D721Med (cell line): Measurements from ENCODE around the gene HSPBP1.

Source experiments
- DNase-seq: peaks from one replicate; pipeline ENCODE4 v3.0.0; 2011; ENCODE audit warnings: low spot score; ENCODE audit not compliant: insufficient read length
- FAIRE-seq: peaks from 2 replicates; lab custom pipeline; 2011; peaks lifted over from hg19 to GRCh38; lab: Jason Lieb, UNC
- CTCF ChIP-seq: IDR thresholded peaks from 2 replicates; pipeline ENCODE4 v1.5.1; 2012; ENCODE audit warnings: mild to moderate bottlenecking, control low read depth; ENCODE audit not compliant: insufficient read depth; ENCODE audit errors: missing control alignments

Gene HSPBP1

GRCh38 chr19:55231391-55232285 is 48.3 kb downstream of the HSPBP1 start:
- DNase-seq = no peak
- no peak for FAIRE-seq
- no peak for TF ChIP-seq CTCF

GRCh38 chr19:55230780-55231179 is 49.1 kb downstream of the HSPBP1 start:
- DNase-seq (no peak), FAIRE-seq (no peak)
- no peak for TF ChIP-seq CTCF

DNA sequence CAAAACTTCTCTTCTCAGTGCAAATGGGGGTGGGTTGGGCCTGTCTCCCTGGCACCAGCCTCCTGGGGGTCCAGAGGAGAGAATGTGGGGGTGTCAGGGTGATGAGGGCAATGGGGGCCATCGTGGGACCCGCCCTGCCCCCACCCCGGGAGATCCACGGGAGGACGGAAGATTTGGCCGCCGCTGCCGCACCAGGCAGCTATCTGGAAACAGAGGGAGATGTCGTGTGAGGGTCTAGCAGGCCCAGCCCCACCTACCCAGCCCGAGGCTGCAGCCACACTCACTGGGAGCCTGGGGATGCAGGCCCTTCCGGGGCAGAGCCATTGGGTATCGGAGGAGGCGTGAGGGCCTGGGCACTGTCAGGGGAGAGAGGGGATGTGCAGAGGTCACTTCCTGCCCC is 49.6 kb downstream of the HSPBP1 start:
- FAIRE-seq (no peak), DNase-seq (no peak)
- TF ChIP-seq CTCF = no peak

DNA sequence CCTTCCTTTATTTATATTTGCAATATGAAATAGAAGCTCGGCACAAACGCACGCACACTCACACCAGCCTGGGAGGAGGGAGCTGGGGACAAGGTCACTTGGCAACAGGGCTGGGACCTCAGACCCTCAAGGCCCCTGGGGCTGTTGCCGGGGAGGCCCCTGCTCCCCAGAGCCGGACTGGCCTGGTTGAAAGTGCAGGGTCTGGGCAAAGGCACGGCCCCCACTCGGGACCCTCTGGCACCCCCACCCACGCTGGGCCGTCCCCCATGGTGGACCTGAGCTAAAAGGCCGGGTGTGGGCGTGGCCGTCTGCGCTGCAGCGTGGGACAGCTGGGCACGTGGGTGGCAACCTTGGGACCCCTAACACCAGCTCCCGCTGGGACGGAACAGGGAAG is 50.1 kb downstream of the HSPBP1 start:
- no peak for DNase-seq
- no peak for TF ChIP-seq CTCF
- no peak for FAIRE-seq

DNA sequence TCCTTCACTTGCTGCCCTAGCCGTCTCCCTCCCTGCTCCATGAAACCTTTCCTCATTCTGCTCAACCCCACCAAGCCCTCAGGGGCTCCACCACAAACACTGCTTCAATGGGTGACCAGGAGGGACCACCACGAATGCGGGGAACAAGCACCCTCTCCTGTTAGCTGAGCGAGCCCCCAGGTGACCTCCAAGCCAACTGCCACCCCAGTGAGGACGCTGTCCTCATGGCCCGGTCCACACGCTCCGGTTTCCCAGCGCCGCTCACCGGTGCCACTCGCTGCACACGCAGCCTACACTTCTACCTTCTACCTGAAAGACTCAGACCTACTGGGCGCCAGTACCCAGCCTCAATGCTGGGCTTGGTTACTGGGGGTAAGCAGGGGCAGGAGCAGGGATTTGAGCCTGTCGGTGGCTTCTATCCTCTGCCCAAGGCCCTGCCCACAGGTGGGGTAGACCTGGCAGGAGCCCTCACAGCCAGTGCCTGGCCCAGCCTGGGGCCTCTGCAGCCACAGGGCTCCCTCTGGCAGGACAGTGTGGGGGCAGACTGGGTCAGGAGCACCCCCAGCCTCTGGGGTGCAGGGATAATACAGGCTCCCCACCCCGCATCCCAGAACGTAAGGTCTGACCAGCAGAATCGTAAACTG is 50.6 kb downstream of the HSPBP1 start:
- no peak for FAIRE-seq
- no peak for DNase-seq
- TF ChIP-seq CTCF = no peak

GRCh38 chr19:55228403-55229031 is 51.4 kb downstream of the HSPBP1 start, which contains the start of gene TMEM86B:
TMEM86B (minus strand) TSS chr19:55228763; CDS start chr19:55228741, 22 bp downstream.
- FAIRE-seq (no peak), DNase-seq (no peak)
- no peak for TF ChIP-seq CTCF

- no peak for FAIRE-seq
- no peak for DNase-seq
- no peak for TF ChIP-seq CTCF
Measured at GRCh38 chr19:55228015-55228391, 51.9 kb downstream of the HSPBP1 start.
